HG03342 (cell line): ENCODE measurements around the gene HARS2.
"Not testable (repeated sequence)": the region's sequence is repeated elsewhere in the genome, so short reads cannot be mapped to it uniquely, and the experiment has no call there.

Experiments used
- ATAC-seq: cut with Tn5 transposase; IDR thresholded peaks from one replicate; pipeline ENCODE4 v1.9.1; 2021; ENCODE audit warnings: mild to moderate bottlenecking, moderate library complexity; ENCODE audit not compliant: unreplicated experiment

HARS2 gene

DNA sequence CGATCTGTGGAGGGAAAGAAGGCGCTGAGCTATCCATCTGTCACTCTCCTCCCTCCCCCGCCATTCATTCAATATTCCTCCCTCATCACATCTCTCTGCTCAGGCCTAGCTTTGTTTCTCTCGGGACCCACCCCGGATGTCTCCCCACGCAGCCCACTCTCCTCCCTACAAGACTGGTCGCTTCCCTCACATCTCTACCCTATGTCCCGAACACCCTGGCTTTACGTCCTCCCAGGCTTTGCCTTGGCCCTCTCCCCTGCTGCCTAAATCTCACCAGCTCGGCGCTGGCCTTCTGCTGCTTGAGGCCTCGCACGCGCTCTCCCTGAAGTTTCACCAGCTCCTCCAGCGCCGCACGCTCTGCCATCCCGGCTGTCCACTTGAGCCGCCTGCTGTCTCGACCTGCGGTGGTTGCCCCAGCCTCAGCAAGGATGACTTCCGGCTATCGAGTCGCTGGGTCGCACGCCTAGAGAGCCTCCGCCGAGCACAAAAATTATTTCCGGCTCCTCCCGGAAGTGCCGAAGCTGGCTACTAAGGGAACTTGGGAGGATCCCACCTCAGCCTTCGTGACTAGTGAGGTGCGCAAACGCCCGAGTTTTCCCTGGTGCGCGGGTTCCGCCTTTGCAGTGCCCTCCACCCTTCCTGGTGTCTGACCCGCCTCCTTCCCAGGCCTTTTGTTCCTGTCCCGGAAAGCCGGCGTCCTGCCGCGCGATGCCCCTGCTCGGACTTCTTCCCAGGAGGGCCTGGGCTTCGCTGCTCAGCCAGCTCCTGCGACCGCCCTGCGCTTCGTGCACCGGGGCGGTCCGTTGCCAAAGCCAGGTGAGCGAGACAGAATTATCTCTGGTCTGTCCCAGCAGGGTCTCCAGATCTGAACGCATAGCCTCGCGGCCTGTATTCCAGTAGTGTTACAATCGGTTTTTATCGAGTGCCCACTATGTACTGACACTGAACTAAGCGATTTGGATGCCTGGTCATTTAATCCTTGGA lies at the start of gene HARS2, which contains the start of gene HARS1:
Gene HARS2, plus strand, starts transcription at position 515 of the 984 bp plus-strand sequence. Its CDS starts 194 bp downstream, at position 709.
Gene HARS1, minus strand, starts transcription at position 430 of the 984 bp plus-strand sequence. Its CDS starts 66 bp downstream, at position 364.
- peak; percentile 96 for ATAC-seq

GRCh38 chr5:140641716-140642115 lies 49.5 kb upstream of the HARS2 start:
- no peak for ATAC-seq

DNA sequence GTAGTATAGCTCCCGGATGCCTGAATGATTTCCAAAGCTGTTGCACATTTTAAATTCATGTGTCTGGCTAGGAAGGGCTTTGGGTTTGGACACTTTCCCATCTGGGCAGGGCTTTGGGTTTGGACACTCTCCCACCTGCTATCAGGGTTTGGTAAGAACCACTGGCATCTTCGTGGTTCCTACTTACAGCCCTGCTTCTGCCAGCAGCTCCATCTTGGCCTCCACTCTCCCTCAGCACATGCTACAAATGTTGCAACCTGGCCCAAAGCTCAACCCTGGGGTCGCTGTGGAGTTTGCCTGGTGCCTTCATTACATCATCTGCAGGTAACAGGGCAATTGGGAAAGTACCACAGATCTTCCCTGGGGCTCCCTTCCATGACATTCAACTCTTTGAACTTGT lies 48.5 kb upstream of the HARS2 start:
- no peak for ATAC-seq

GRCh38 chr5:140647042-140647419 lies 44.2 kb upstream of the HARS2 start:
- ATAC-seq: peak; percentile 12

GRCh38 chr5:140658870-140659269 lies 32.4 kb upstream of the HARS2 start:
- no peak for ATAC-seq

- ATAC-seq: not testable (repeated sequence)
These were observed 30.9 kb upstream of the HARS2 start for GRCh38 chr5:140660371-140660770.

- ATAC-seq: no peak
These were observed 27.3 kb upstream of the HARS2 start for GRCh38 chr5:140664030-140664358.

- peak; percentile 98 for ATAC-seq
These were observed 26.7 kb upstream of the HARS2 start, which contains the start of gene WDR55 for GRCh38 chr5:140664359-140665119. WDR55 (plus strand) TSS chr5:140664904; CDS start chr5:140664913, 9 bp downstream.

- not testable (repeated sequence) for ATAC-seq
These were observed 20.2 kb upstream of the HARS2 start for GRCh38 chr5:140671035-140671434.

DNA sequence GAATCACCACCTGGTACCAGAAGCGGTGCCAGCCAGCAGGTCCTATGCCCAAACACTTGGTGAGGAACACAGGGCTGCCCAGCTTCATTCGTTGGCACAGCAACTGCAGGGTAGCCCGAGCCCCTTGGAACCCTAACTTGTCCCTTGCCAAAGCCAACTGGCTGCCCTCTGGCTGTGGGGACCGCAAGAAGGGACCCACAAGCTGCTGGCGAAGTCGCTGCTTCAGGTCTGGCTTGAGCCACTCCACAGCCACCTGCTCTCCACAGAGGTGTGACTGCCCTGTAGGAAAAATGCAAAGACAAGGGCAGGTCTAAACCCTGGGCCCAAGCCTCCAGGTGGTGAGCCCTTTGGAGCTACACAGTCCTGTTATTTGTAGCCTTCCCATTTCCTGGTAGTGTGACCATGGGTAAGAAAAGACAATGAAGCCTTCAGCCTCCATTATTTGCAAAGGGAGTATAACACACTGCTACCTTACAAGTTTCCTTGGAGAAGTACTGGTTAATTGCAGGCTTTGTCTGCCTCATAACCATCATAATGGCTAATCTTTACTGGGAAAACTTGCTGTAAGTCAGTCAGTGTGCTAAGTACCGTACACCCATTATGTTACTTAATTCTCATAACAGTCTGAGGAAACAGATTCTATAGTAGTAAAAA lies 19.7 kb upstream of the HARS2 start:
- no peak for ATAC-seq

DNA sequence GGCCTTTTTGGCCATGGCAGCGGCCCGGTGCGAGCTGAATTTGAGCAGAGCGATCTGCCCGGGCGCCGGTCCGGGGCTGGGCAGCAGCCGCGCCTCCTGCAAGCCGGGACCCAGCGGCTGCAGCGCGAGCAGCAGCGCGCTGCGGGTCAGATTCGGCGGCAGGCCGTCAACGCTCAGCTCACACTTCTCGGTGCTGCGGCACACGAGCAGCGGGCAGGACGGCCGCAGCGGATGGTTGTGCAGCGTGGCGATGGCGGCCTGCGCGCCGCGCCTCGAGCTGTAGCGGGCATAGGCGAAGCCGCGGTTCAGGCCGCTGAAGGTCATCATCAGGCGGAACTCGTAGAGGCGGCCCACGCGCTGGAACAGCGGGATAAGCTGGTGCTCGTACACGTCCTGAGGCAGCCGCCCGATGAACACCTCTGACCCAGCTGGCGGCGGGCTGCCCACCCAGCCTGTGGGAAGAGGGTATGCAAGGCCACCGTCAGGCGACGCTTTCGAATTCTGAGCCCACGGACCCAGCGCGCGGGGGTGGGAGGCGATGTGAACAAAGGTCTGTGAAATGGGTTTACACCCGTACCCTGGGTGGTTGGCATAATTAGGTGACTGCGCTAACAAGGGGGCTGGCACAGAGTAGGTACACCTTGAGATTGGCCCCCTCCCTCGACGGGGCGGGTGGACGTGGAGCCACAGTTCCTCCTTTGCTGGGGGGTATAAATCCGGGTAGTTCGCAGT lies 18.6 kb upstream of the HARS2 start:
- ATAC-seq: no peak

DNA sequence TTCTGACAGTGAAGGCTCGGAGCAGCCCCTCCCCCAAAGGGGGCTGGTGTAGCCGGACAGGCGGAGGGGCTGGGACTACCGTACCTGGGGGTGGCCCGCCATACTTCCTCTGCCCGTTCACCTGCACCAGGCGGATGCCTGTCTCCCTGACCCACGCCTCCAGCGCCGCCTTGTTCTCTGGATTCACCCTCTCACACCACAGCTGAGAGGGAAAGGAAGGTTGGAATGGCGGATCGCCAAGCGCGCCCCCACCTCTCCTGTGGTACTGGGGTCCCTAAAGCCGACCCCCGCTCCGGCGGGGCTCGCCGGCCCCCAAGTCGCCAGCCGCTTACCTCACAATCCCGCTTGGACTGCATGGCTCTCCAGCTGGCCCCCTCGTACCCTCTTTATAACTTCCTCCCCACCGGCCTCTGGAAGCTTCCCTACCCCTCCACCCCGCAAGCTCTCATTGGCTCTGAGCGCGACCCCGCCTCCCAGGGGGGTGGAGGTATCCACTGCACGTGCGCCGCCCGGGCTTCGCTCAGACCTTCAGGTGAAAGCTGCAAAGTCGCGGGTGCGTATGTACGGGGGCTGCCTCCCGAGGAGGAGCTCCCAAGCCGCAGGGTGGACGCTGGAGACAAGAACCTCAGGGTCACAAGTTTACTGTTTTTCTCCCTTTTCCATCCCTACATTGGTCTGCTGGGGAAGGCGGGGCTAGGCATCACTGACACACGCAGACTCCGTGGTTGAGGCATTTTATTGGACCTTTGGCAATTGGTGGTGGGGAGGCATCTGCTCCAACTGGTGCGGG lies 17.9 kb upstream of the HARS2 start, which contains the start of gene DND1:
Gene DND1, minus strand, starts transcription at position 390 of the 790 bp plus-strand sequence. Its CDS starts 34 bp downstream, at position 356.
- ATAC-seq: no peak

GRCh38 chr5:140674211-140674610 lies 17.0 kb upstream of the HARS2 start:
- ATAC-seq: no peak

DNA sequence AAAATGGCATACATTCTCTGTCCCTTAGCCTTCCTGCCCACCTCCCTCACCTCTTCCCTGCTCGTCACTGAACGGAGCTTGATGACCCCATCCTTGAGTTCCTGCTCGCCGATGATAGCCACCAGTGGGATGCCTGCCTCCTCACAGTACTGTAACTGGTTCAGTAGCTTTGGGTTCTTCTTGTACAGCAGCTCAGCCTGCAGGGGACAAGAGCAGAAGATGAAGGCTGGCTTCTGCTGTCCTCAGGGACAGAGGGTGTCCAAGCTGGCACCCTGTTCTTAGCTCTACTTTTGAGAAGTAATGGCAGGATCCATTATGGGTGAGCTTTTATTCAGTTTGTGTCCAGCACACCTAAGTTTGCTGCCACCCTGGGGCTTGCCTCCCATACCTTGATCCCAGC lies 16.6 kb upstream of the HARS2 start:
- ATAC-seq: no peak

DNA sequence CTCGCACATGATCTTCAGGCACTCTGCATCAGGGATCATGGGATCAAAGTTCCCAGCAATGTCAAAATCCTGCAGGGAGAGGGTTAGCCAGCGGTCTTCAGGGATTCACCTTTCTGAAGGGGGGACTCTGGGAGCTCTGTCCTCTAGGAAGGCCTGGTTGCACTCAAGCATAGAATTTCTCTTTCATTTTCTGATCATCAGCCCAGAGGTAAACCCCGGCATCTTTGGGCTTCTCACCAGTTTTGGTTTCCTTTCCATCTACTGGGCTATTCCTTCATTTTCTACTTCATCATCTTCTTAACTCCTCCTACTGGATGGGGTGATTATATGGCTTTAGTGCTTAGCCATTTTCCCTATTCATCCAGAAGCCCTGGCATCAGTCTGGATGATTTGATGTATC lies 13.3 kb upstream of the HARS2 start:
- ATAC-seq: peak; percentile 78

DNA sequence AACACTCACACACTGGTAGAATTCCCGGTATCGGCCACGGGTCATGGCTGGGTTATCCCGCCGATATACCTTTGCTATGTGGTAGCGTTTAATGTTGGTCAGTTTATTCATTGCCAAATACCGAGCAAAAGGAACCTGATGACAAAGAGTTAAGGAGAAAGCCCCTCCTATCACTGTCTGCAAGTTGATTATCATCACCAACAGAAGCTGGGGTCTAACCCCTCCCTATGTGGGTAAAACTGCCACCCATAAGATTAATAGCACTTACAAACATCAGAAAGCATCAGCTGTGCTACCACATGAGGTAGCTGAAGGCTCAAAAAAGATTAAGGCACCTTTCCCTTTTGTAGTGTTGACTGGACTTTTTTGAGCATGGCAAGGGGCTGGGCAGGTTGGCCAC lies 12.3 kb upstream of the HARS2 start:
- ATAC-seq: no peak

DNA sequence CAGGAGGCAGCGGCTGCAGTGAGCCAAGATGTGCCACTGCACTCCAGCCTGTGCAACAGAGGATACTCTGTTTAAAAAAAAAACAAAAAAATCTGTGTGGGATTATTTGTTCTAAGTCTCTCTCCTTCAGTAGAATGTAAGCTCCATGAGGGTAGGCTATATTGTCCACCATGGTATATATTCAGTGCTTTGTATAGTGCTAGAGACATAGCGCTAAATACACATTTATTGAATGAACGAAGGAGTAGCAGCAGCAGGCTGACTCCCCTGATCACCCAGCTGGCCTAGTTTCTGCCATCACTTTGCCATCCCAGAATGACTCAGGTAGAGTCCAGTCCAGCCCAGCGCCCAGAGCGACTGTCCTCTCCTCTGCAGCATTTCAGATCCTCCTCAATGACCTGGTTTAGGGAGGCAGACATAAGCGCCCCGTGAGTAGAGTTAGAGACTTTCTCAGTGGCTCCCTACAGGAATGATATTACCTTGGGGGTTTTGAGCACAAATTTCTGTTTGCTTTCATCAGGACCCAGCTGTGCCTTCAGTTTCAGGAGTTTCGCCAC lies 801 bp upstream of the HARS2 start:
- peak; percentile 1 for ATAC-seq

GRCh38 chr5:140694276-140694675 lies 3.0 kb downstream of the HARS2 start:
- no peak for ATAC-seq

DNA sequence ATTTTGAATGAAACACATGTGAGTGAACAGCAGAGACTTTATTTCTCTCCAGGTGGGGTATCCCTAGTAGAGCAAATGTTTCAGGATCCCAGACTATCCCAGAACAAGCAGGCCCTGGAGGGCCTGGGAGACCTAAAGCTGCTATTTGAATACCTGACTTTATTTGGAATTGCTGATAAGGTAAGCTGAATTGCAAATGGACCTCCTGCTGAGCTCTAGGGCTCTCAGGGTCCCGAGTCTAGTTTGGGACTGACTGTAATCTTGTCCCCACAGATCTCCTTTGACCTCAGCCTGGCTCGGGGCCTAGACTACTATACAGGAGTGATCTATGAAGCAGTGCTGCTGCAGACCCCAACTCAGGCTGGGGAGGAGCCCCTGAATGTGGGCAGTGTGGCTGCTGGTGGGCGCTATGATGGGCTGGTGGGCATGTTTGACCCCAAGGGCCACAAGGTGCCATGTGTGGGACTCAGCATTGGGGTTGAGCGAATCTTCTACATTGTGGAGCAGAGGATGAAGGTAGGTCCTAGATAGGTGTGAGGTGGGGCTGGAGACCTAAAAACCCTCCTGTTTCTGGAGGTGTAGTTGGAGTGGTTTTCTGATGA lies 5.7 kb downstream of the HARS2 start:
- no peak for ATAC-seq
